A549 (cell line): ENCODE data around the gene GPX5.

ENCODE experiments used
- POLR2A ChIP-seq: IDR thresholded peaks from 2 replicates; pipeline ENCODE4 v1.6.1; 2012; ENCODE audit warnings: mild to moderate bottlenecking, low read length
- TF ChIP-seq, protein P1 (sequence below): fragments of 200-600 bp; sonication (generic); IDR thresholded peaks from 2 replicates; pipeline ENCODE4 v1.6.1; 2016; ENCODE audit warnings: antibody characterized with exemption, mild to moderate bottlenecking, moderate library complexity
- TF ChIP-seq, protein P2 (sequence below): fragments of >200 bp; sonication (Bioruptor Twin); formaldehyde crosslinking; IDR thresholded peaks from 3 replicates; pipeline ENCODE4 v1.5.1; 2016

DNA sequence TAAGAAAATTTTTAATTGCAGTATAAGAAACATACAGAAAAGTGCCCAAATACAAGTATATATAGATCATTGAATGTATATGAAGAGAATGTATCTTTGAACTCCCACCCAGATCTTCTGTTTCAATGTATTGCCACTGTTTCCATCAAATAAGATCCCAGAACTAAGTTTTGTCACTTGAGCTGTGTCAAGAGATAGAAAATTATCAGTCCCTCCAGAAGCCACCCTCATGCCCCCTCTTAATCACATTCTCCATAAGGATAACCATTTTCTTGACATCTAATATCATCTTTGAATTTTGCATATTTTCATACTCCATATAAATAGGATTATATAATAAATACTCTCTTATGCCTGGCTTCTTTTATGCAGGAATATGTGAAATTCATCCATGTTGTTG is 20.3 kb downstream of the GPX5 start:
- TF ChIP-seq, protein P1, sequence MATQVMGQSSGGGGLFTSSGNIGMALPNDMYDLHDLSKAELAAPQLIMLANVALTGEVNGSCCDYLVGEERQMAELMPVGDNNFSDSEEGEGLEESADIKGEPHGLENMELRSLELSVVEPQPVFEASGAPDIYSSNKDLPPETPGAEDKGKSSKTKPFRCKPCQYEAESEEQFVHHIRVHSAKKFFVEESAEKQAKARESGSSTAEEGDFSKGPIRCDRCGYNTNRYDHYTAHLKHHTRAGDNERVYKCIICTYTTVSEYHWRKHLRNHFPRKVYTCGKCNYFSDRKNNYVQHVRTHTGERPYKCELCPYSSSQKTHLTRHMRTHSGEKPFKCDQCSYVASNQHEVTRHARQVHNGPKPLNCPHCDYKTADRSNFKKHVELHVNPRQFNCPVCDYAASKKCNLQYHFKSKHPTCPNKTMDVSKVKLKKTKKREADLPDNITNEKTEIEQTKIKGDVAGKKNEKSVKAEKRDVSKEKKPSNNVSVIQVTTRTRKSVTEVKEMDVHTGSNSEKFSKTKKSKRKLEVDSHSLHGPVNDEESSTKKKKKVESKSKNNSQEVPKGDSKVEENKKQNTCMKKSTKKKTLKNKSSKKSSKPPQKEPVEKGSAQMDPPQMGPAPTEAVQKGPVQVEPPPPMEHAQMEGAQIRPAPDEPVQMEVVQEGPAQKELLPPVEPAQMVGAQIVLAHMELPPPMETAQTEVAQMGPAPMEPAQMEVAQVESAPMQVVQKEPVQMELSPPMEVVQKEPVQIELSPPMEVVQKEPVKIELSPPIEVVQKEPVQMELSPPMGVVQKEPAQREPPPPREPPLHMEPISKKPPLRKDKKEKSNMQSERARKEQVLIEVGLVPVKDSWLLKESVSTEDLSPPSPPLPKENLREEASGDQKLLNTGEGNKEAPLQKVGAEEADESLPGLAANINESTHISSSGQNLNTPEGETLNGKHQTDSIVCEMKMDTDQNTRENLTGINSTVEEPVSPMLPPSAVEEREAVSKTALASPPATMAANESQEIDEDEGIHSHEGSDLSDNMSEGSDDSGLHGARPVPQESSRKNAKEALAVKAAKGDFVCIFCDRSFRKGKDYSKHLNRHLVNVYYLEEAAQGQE, result no peak
- TF ChIP-seq, protein P2, sequence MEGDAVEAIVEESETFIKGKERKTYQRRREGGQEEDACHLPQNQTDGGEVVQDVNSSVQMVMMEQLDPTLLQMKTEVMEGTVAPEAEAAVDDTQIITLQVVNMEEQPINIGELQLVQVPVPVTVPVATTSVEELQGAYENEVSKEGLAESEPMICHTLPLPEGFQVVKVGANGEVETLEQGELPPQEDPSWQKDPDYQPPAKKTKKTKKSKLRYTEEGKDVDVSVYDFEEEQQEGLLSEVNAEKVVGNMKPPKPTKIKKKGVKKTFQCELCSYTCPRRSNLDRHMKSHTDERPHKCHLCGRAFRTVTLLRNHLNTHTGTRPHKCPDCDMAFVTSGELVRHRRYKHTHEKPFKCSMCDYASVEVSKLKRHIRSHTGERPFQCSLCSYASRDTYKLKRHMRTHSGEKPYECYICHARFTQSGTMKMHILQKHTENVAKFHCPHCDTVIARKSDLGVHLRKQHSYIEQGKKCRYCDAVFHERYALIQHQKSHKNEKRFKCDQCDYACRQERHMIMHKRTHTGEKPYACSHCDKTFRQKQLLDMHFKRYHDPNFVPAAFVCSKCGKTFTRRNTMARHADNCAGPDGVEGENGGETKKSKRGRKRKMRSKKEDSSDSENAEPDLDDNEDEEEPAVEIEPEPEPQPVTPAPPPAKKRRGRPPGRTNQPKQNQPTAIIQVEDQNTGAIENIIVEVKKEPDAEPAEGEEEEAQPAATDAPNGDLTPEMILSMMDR, result no peak
- TF ChIP-seq POLR2A, result no peak
